Activated CD4-positive, CD25-positive, alpha-beta regulatory T cell treated with anti-CD3 and anti-CD28 coated beads, Interleukin-2, amount 50 U/mL, for 72 hours (primary cell): ENCODE measurements around the gene IDH2.
"Not testable (repeated sequence)": the region's sequence is repeated elsewhere in the genome, so short reads cannot be mapped to it uniquely, and the experiment has no call there.

Source experiments
- DNase-seq: peaks from one replicate; pipeline ENCODE4 v3.0.0; 2021

Gene IDH2

GRCh38 chr15:90101969-90102890, at the start of gene IDH2:
IDH2 (minus strand) TSS chr15:90102468; CDS start chr15:90102390, 78 bp downstream.
- peak; percentile 81 for DNase-seq

DNA sequence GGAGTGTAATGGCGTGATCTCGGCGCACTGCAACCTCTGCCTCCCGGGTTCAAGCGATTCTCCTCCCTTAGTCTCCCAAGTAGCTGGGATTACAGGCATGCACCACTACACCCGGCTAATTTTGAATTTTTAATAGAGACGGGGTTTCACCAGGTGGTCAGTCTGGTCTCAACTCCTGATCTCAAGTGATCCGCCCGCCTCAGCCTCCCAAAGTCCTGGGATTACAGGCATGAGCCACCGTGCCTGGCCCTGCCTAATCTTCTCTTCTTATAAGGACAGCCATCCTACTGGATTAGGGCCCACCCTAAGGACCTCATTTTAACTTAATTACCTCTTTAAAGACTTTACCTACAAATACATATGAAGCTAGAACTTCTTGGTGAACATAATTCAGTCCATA, 48.3 kb upstream of the IDH2 start:
- DNase-seq: not testable (repeated sequence)

DNA sequence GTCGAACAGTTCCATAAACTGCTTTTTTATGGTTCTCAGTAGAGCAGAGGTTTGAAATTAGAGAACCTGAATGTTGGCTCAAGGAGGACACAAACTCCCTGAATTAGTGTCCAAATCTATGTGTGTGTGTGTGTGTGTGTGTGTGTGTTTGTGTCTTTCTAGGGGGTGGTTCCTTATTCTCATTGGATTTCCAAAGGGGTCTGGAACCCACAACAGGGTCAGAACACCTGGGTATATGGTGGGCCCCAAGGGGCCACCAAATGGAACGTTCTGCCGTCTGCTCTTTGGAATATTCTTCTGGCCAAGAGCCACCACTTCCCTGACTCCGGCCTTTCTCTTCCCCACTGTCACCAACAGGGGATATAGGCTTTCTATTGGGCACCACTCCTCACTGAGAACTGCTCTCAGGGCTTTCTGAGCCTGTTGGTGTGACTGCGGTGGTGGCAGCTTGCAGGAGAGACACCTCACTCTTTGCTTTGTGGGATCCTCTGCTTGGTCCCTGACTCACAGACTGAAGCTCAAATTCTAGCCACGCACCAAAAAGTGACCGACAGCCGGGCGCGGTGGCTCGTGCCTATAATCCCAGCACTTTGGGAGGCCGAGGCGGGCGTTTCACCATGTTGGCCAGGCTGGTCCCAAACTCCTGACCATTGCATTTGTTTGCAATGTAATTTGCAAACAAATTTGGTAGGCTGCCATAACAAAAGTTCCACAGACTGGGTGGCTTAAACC, 47.5 kb upstream of the IDH2 start:
- no peak for DNase-seq

- not testable (repeated sequence) for DNase-seq
Observed at GRCh38 chr15:90146198-90146761, 44.0 kb upstream of the IDH2 start.

DNA sequence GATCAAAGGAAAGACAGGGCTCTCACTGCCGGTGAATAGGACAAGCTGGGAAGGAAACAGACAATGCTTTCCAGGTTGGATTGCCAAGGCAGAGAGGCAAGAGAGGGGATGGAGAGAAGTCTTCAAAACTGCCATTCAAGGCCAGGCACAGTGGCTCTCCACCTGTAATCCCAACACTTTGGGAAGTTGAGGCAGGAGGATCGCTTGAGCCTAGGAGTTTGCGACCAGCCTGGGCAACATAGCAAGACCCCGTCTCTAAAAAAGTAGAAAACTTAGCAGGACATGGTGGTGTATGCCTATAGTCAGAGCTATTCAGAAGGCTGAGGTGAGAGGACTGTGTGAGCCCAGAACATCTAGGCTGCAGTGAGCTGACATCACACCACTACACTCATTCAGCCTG, 43.5 kb upstream of the IDH2 start:
- no peak for DNase-seq

- DNase-seq: no peak
Observed at GRCh38 chr15:90145259-90145658, 43.0 kb upstream of the IDH2 start.

- DNase-seq: peak; percentile 70
Observed at GRCh38 chr15:90143166-90143655, 40.9 kb upstream of the IDH2 start.

- DNase-seq: peak; percentile 38
Observed at GRCh38 chr15:90142216-90143165, 40.2 kb upstream of the IDH2 start.

- DNase-seq: no peak
Observed at GRCh38 chr15:90141646-90142045, 39.4 kb upstream of the IDH2 start.

DNA sequence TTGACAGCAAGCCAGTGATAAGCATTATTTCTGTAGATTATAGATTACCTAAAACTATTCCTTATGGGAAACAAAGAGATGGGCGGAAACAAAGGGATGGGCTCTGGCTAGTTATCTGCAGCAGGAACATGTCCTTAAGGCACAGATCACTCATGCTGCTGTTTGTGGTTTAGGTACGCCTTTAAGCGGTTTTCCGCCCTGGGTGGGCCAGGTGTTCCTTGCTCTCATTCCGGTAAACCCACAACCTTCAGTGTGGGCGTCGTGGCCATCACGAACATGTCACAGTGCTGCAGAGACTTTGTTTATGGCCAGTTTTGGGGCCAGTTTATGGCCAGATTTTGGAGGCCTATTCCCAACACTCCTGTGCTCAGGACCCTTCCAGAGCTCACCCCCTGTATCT, 37.3 kb upstream of the IDH2 start:
- DNase-seq: not testable (repeated sequence)

DNA sequence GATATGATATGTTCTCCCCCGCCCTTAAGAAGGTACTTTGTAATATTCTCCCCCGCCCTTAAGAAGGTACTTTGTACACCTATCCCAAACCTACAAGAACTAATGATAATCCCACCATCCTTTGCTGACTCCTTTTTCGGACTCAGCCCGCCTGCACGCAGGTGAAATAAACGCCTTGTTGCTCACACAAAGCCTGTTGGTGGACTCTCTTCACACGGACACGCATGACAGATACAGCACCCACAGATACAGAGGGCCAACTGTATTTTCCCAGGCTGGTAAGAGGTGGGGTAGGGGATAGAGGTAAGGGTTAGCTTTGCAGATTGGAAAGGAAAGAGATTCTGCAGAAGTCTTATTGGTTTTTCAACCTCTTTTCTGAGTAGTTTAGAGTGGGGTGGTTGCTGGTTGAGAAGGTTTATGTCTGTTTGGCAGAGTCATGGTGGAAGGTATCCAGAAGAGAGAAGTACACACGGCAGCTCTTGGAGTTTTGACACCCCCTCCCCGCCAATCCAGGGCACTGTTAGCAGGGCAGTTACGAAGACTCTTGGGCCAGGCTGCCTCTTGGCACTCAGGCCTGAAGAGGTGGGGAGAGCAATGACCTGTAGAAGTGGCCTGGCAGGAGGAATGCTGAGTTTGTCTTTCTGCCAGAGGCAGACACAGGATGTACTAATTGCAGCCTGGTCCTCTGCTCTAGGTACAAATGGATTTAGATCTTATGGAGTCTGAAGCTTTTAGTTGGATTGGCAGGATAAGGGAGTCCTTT, 36.0 kb upstream of the IDH2 start:
- no peak for DNase-seq

- DNase-seq: no peak
Observed at GRCh38 chr15:90132437-90132836, 30.2 kb upstream of the IDH2 start.

DNA sequence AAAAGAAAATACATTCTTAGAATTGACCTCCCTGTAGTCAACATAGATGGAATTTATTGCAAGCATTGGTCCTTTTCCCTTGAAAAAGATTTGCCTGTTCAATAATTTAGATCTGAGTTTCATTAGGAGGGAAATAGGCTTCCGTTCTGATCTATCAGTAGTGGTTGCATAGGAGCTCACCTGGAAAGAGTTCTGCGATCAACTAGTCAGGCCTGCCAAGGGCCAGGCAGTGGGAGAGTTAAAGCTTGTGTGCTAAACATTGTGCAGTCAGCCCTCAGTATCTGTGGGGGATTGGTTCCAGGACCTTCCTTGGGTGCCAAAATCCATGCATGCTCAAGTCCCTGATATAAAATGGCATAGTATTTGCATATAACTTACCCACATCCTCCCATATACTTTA, 29.6 kb upstream of the IDH2 start:
- DNase-seq: no peak

- no peak for DNase-seq
Observed at GRCh38 chr15:90130291-90130690, 28.0 kb upstream of the IDH2 start.

DNA sequence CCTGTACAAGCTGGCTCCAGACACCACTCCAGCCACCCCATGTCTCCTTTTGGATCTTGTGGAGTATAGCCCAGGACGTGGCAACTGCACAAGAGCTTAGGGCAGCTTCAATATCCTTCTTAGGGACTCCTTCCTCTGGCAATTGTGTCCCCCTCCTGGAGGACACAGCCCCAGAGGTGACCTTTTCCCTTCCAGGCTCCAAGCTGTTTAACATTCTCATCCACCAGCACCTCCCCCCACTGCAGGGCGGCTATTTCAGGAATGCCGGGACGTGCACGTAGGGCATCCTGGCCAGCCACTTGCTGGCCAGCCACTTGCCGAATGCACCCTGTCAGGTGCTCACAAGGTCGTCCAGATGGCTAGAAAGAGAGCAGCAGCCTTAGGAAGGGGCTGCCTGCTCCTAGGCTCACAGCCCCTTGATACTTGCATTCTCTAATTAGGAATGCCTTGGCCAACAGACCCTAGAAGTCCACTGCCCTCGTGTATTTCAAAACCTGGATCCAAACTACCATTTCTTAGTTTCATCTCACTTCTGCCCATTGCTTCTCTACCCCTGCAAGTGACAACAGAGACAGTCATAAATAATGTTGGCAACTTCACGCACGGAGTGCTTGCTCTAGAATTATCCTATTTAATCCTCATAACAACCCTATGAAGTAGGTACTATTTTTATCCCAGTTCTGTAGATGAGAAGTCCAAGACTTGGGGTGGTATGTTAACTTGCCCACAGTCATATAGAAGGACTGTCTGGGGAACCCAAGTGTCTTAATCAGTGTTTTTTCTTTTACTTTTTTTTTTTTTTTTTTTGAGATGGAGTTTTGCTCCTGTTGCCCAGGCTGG, 24.5 kb upstream of the IDH2 start:
- no peak for DNase-seq

DNA sequence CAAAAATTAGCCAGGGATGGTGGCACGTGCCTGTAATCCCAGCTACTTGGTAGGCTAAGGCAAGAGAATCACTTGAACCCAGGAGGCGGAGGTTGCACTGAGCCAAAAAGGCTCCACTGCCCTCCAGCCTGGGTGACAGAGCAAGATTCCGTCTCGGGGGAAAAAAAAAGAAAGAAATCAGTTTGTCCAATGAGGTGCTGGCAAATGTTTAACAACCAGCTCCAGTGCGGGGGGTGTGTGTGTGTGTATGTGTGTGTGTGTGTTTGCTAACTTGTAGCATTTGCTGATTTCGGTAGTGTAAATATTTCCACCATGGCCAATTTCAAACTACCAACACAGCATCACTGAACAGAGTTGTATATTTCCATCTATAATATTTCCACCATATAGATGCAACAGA, 23.8 kb upstream of the IDH2 start:
- DNase-seq: no peak

DNA sequence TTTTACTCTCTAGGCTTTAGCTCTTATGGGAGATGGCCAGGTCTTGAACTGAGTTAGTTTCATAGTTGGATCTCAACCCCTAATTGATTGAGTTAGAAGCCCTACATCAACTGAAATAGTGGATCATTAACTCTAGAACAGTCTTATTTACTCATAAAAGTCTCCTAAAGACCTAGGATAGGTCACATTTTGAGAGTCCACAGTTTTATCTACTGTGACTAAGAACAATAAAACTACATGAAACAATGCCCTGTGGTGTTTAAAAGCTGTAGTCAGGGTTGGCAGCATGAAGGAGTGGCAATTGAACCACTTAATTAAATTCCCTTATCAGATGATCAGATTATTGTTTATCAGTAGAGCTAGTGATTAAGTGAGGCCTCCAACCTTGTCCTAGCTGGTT, 22.2 kb upstream of the IDH2 start:
- no peak for DNase-seq

GRCh38 chr15:90121086-90121485, 18.8 kb upstream of the IDH2 start:
- DNase-seq: no peak

DNA sequence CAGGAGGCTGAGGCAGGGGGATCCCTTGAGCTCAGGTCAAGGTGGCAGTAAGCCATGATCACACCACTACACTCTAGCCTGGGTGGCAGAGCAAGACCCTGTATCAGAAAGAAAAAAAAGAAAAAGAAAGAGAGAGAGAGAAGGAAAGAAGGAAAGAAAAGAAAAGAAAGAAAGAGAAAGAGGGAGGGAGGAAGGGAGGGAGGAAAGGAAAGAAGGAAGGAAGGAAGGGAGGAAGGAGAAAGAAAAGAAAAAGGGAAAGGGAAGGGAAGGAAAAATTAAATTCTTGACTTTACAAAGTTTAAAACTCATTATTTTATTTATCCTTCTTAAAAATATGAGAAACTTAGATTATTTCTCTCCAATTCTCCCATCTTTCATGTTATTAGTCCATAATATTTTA, 17.1 kb upstream of the IDH2 start:
- no peak for DNase-seq

GRCh38 chr15:90115783-90116182, 13.5 kb upstream of the IDH2 start:
- DNase-seq: no peak

DNA sequence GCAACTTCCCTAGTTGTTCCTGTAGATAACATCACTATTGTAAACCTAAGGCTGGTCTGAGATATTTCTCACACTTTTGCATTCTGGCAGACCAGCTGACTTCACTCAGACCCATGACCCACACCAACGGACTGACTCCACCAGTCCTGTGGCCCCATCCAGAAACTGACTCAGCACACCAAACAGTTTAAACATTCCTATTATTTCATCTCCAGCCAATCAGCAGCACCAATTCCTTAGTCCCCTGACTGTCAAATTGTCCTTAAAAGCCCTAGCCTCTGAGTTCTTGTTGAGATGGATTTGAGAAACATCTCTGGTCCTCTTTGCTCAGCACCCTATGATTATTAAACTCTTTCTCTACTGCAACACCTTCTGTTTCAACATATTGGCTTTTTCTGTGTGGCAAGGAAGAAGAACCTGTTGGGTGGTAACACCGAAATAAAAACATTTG, 12.2 kb upstream of the IDH2 start:
- DNase-seq: no peak
